Osteocyte (in vitro differentiated cells): ENCODE data around the gene CCDC74B. TPM values are rescaled to one million over a fixed set of nuclear protein-coding genes. Genes with fewer than 3 reads are reported as not detected.
"Not testable (repeated sequence)": the region's sequence is repeated elsewhere in the genome, so short reads cannot be mapped to it uniquely, and the experiment has no call there.

Source experiments
- DNase-seq: peaks from one replicate; pipeline ENCODE4 v3.0.0; 2021; ENCODE audit warnings: mixed read lengths; ENCODE audit not compliant: unreplicated experiment; ENCODE audit errors: extremely low spot score
- H3K27ac Mint-ChIP-seq: one replicate; pipeline ENCODE4 v1.8.0; 2021; ENCODE audit warnings: mild to moderate bottlenecking, mixed read lengths; ENCODE audit not compliant: unreplicated experiment
- H3K27me3 Mint-ChIP-seq: one replicate; pipeline ENCODE4 v1.8.0; 2021; ENCODE audit warnings: mixed read lengths; ENCODE audit not compliant: unreplicated experiment
- H3K36me3 Mint-ChIP-seq: one replicate; pipeline ENCODE4 v1.8.0; 2021; ENCODE audit warnings: mixed read lengths; ENCODE audit not compliant: unreplicated experiment
- H3K4me1 Mint-ChIP-seq: one replicate; pipeline ENCODE4 v1.8.0; 2021; ENCODE audit warnings: mixed read lengths; ENCODE audit not compliant: unreplicated experiment
- H3K4me3 Mint-ChIP-seq: one replicate; pipeline ENCODE4 v1.8.0; 2021; ENCODE audit warnings: mild to moderate bottlenecking, moderate library complexity, mixed read lengths; ENCODE audit not compliant: unreplicated experiment
- H3K9me3 Mint-ChIP-seq: one replicate; pipeline ENCODE4 v1.8.0; 2021; ENCODE audit warnings: mixed read lengths; ENCODE audit not compliant: unreplicated experiment
- CTCF ChIP-seq: fragments of 200-600 bp; sonication (generic); IDR thresholded peaks from 2 replicates; pipeline ENCODE4 v1.5.0; 2021; ENCODE audit warnings: antibody characterized with exemption, mild to moderate bottlenecking, moderate library complexity
- total RNA-seq: library from RNA; stranded (reverse); gene quantifications from 2 replicates; pipeline ENCODE4 v1.2.1, GENCODE V29; 2021

The CCDC74B gene
- total RNA-seq, 1 donor from 2014 or later, result 2.2 TPM

- Mint-ChIP-seq H3K4me3 (no peak overlapping the region), H3K36me3 (peaks cover 4% of the 10 kb centered on the region), H3K9me3 (no peaks in the 10 kb centered on the region), H3K27me3 (no peaks in the 10 kb centered on the region), H3K27ac (no peak overlapping the region), H3K4me1 (no peaks in the 10 kb centered on the region)
- no peak for DNase-seq
- no peak for TF ChIP-seq CTCF
These were observed 13.7 kb upstream of the CCDC74B start for GRCh38 chr2:130158631-130159030.

- not testable (repeated sequence) for H3K4me1 Mint-ChIP-seq, H3K36me3 Mint-ChIP-seq, H3K27ac Mint-ChIP-seq
These were observed 13.1 kb upstream of the CCDC74B start for GRCh38 chr2:130157825-130158514.

GRCh38 chr2:130157354-130157753, 12.4 kb upstream of the CCDC74B start:
- DNase-seq, H3K4me3 Mint-ChIP-seq, H3K9me3 Mint-ChIP-seq, H3K36me3 Mint-ChIP-seq, H3K27ac Mint-ChIP-seq, H3K4me1 Mint-ChIP-seq, H3K27me3 Mint-ChIP-seq: not testable (repeated sequence)

More at GRCh38 chr2:130157825-130158514, 13.1 kb upstream of the CCDC74B start:
- not testable (repeated sequence) for H3K4me3 Mint-ChIP-seq, H3K27me3 Mint-ChIP-seq, H3K9me3 Mint-ChIP-seq, DNase-seq

- no peaks in the 10 kb centered on the region for H3K27me3 Mint-ChIP-seq
- H3K36me3 Mint-ChIP-seq, result peaks cover 9% of the 10 kb centered on the region
- no peak overlapping the region for H3K4me3 Mint-ChIP-seq
- no peaks in the 10 kb centered on the region for H3K4me1 Mint-ChIP-seq
- TF ChIP-seq CTCF, result no peak
- H3K27ac Mint-ChIP-seq, result no peak overlapping the region
- no peaks in the 10 kb centered on the region for H3K9me3 Mint-ChIP-seq
- DNase-seq, result no peak
These were observed 11.7 kb upstream of the CCDC74B start for GRCh38 chr2:130156624-130157004.

- not testable (repeated sequence) for H3K36me3 Mint-ChIP-seq, DNase-seq, H3K4me3 Mint-ChIP-seq, H3K4me1 Mint-ChIP-seq, H3K27ac Mint-ChIP-seq, H3K27me3 Mint-ChIP-seq, H3K9me3 Mint-ChIP-seq
- peak; percentile 55 for TF ChIP-seq CTCF
These were observed 11.2 kb upstream of the CCDC74B start for GRCh38 chr2:130155956-130156623.
